Mammary epithelial cell (primary cell): ENCODE results near the gene ING2.

ENCODE experiments used
- EZH2 ChIP-seq: IDR thresholded peaks from 2 replicates; pipeline ENCODE4 v1.6.1; 2012; ENCODE audit warnings: low read length, inconsistent platforms, borderline replicate concordance
- TF ChIP-seq, protein P1 (sequence below), 2 donors: IDR thresholded peaks in 1 of 2; conservative IDR thresholded peaks in 1 of 2; 2 replicates each; pipeline ENCODE4 v1.5.1; 2011 to 2012; ENCODE audit warnings: inconsistent platforms in 2 of 2, low read length in 2 of 2, mild to moderate bottlenecking in 2 of 2, control low read depth in 1 of 2, low read depth in 1 of 2; ENCODE audit not compliant: insufficient read depth in 1 of 2; ENCODE audit errors: extremely low read depth in 1 of 2

- TF ChIP-seq, protein P1, sequence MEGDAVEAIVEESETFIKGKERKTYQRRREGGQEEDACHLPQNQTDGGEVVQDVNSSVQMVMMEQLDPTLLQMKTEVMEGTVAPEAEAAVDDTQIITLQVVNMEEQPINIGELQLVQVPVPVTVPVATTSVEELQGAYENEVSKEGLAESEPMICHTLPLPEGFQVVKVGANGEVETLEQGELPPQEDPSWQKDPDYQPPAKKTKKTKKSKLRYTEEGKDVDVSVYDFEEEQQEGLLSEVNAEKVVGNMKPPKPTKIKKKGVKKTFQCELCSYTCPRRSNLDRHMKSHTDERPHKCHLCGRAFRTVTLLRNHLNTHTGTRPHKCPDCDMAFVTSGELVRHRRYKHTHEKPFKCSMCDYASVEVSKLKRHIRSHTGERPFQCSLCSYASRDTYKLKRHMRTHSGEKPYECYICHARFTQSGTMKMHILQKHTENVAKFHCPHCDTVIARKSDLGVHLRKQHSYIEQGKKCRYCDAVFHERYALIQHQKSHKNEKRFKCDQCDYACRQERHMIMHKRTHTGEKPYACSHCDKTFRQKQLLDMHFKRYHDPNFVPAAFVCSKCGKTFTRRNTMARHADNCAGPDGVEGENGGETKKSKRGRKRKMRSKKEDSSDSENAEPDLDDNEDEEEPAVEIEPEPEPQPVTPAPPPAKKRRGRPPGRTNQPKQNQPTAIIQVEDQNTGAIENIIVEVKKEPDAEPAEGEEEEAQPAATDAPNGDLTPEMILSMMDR (conservative IDR thresholded peaks at IDR 0.05 in 1 of 2, IDR thresholded peaks at IDR 0.05 in 1 of 2; ENCODE audit: extremely low read depth in 1 of 2, insufficient read depth in 1 of 2, low read depth in 1 of 2, low read length in 2 of 2) = no peak
- TF ChIP-seq EZH2 = no peak
These were observed 942 bp downstream of the ING2 start for GRCh38 chr4:183505611-183506388.
